ENCODE results near the gene TRIM22. TPM values are rescaled to one million over a fixed set of nuclear protein-coding genes. Genes with fewer than 3 reads are reported as not detected.

TRIM22 gene
- total and polyA plus RNA-seq, 9 of the 15 experiments (the other 6 are each of a cell fraction or from before 2014, with no cell fraction given): 0.06 to 1.1 (median 0.18) TPM; not detected in 2

GRCh38 chr11:5665051-5665570 is 24.5 kb upstream of the TRIM22 start:
- no peaks in the 10 kb centered on the region for H3K27me3 ChIP-seq (ENCODE audit: control insufficient read depth in 2 of 2, insufficient read depth in 2 of 2, low read length in 2 of 2)
- 42% methylated on average over 4 of the region's 4 CpGs for WGBS (ENCODE audit: insufficient coverage, low coverage, missing lambda C conversion rate)
- H3K36me3 ChIP-seq (ENCODE audit: control insufficient read depth, insufficient read depth, low read length): peaks cover 9% of the 10 kb centered on the region; the same call in 2 of the 3 replicates
- TF ChIP-seq TFE3 (CRISPR knock-in tag; IDR thresholded peaks at IDR 0.05) (no peak), PKNOX1 (IDR thresholded peaks at IDR 0.05) (0 out of 2 replicates have a peak, but pooled peaks have one; percentile 13), MEIS2 (IDR thresholded peaks at IDR 0.05; ENCODE audit: partially characterized antibody) (peak; percentile 27), ZNF23 (CRISPR knock-in tag; IDR thresholded peaks at IDR 0.05) (no peak), C11orf30 (IDR thresholded peaks at IDR 0.05; ENCODE audit: low read depth) (no peak), NFATC3 (IDR thresholded peaks at IDR 0.05) (no peak), EP300 (IDR thresholded peaks at IDR 0.05; ENCODE audit: low read length) (no peak), CREM (IDR thresholded peaks at IDR 0.05; ENCODE audit: low read depth) (no peak), ZNF79 (CRISPR knock-in tag; IDR thresholded peaks at IDR 0.05; ENCODE audit: low read depth) (no peak), MECOM (CRISPR knock-in tag; IDR thresholded peaks at IDR 0.05) (no peak), CHD4 (IDR thresholded peaks at IDR 0.05; ENCODE audit: insufficient read depth, insufficient replicate concordance, low read depth, low read length, poor library complexity, severe bottlenecking) (no peak), PBX2 (CRISPR knock-in tag; IDR thresholded peaks at IDR 0.05; ENCODE audit: low read depth) (no peak), PBX2 (tag; conservative IDR thresholded peaks at IDR 0.05; ENCODE audit: low read depth) (peak; percentile 35; the same call in 1 of the 2 replicates)
- DNase-seq (ENCODE audit: extremely low read depth in 1 of 4, low spot score in 3 of 4) (no peak), ATAC-seq (no peak), FAIRE-seq (no peak)
- H2AFZ ChIP-seq (ENCODE audit: low read depth, low read length): no peak overlapping the region
- H3K27ac ChIP-seq (ENCODE audit: extremely low read depth, low read depth, low read length): no peak overlapping the region
- CTCF ChIA-PET (ENCODE audit: low intra/inter-chr PET ratio): no interaction called here
- H3K79me2 ChIP-seq (ENCODE audit: control insufficient read depth, insufficient read depth, low read length): no peaks in the 10 kb centered on the region
- H3K4me3 ChIP-seq: no peak overlapping the region
- POLR2A ChIA-PET: interaction anchor here (0.7 to 1.0 kb wide), 2 partner anchors 13 to 54 kb away, joined by 3 read pairs; no protein-coding TSS in a partner anchor
- BruUV-seq (replicated peaks): no TSS peak
- peaks cover 3% of the 10 kb centered on the region for H3K9me1 ChIP-seq (ENCODE audit: control insufficient read depth, insufficient read depth, low read length)
- intact Hi-C loops (cut with micrococcal nuclease): no loop called here
- peaks cover 0 to 10% of the 10 kb centered on the region in 2 experiments; a peak in 3 of 5 replicates for H3K4me1 ChIP-seq (replicated peaks in 1 of 2; ENCODE audit: control insufficient read depth in 2 of 2, insufficient read depth in 2 of 2, low read length in 2 of 2)
- H3K9me3 ChIP-seq (replicated peaks; ENCODE audit: control insufficient read depth, insufficient read depth, low read depth, low read length): no peaks in the 10 kb centered on the region
- no peaks in the 10 kb centered on the region for H4K20me1 ChIP-seq (replicated peaks; ENCODE audit: control insufficient read depth, insufficient read depth, low read length)
- no peak overlapping the region for H3K4me2 ChIP-seq (ENCODE audit: insufficient read depth, low read length)
- in situ Hi-C loops (cut with MboI): no loop called here
- no peak overlapping the region for H3K9ac ChIP-seq (ENCODE audit: insufficient read depth in 1 of 2, low read depth in 2 of 2, low read length in 2 of 2)

Measured in K562 (cell line).